ENCODE results near the gene TLCD3A. TPM values are rescaled to one million over a fixed set of nuclear protein-coding genes. Genes with fewer than 3 reads are reported as not detected.

TLCD3A gene
- total and polyA plus RNA-seq, 2 donors (not counting 1 experiment from before 2014, with no cell fraction given): 2.0 to 2.4 TPM

DNA sequence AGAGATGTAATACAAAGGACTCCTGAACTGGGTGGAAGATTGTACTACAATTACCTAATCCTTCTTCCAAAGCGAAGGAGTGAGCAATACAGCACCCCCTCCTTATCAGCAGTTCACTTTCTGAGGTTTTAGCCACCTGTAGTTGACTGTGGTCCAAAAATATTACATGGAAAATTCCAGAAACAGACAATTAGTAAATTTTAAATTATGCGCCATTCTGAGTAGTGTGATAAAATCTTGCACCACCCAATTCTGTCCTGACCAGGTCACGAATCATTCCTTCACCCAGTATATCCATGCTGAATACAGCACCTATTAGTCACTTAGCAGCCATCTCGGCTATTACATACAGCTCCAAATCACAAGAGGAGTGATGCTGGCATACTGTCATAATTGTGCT, 41.0 kb upstream of the TLCD3A start:
- H3K4me2 ChIP-seq (replicated peaks; ENCODE audit: low read depth, low read length, poor library complexity, severe bottlenecking): no peak overlapping the region
- CTCF ChIA-PET: interaction anchor here (0.6 to 2.6 kb wide), 3 partner anchors 9 to 279 kb away, joined by 3 to 25 read pairs (median 5); no protein-coding TSS in a partner anchor
- no peaks in the 10 kb centered on the region for H3K79me2 ChIP-seq (ENCODE audit: control insufficient read depth, insufficient read depth, low read length)
- H2AFZ ChIP-seq (ENCODE audit: insufficient read depth, low read depth, low read length, poor library complexity, severe bottlenecking): no peak overlapping the region
- Mint-ChIP-seq H3K27me3 (no peaks in the 10 kb centered on the region), H3K4me3 (no peak overlapping the region), H3K4me1 (no peaks in the 10 kb centered on the region), H3K27ac (no peak overlapping the region), H3K9me3 (ENCODE audit: insufficient read depth) (no peaks in the 10 kb centered on the region)
- H4K20me1 ChIP-seq (ENCODE audit: control insufficient read depth, insufficient read depth, low read length, poor library complexity, severe bottlenecking): no peaks in the 10 kb centered on the region
- no peaks in the 10 kb centered on the region for H3K4me1 ChIP-seq (ENCODE audit: control insufficient read depth in 2 of 2, insufficient read depth in 2 of 2, low read length in 2 of 2)
- no peak for DNase-seq
- no peak for TF ChIP-seq EZH2 (IDR thresholded peaks at IDR 0.05; ENCODE audit: borderline replicate concordance, insufficient read depth, low read depth, low read length, poor library complexity, severe bottlenecking)
- TF ChIP-seq, protein P1, sequence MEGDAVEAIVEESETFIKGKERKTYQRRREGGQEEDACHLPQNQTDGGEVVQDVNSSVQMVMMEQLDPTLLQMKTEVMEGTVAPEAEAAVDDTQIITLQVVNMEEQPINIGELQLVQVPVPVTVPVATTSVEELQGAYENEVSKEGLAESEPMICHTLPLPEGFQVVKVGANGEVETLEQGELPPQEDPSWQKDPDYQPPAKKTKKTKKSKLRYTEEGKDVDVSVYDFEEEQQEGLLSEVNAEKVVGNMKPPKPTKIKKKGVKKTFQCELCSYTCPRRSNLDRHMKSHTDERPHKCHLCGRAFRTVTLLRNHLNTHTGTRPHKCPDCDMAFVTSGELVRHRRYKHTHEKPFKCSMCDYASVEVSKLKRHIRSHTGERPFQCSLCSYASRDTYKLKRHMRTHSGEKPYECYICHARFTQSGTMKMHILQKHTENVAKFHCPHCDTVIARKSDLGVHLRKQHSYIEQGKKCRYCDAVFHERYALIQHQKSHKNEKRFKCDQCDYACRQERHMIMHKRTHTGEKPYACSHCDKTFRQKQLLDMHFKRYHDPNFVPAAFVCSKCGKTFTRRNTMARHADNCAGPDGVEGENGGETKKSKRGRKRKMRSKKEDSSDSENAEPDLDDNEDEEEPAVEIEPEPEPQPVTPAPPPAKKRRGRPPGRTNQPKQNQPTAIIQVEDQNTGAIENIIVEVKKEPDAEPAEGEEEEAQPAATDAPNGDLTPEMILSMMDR (IDR thresholded peaks at IDR 0.05): no peak
- no peaks in the 10 kb centered on the region for H3K27me3 ChIP-seq (replicated peaks in 1 of 4; ENCODE audit: control extremely low read depth in 1 of 4, control insufficient read depth in 3 of 4, insufficient read depth in 4 of 4, low read length in 3 of 4)
- WGBS (ENCODE audit: insufficient coverage): no CpG with 5 or more reads among the region's 4 CpGs
- H3K9me3 ChIP-seq (ENCODE audit: control extremely low read depth in 1 of 3, control insufficient read depth in 2 of 3, insufficient read depth in 1 of 3, low read length in 2 of 3): no peaks in the 10 kb centered on the region
- POLR2A ChIA-PET: no interaction called here
- no peak overlapping the region for H3K4me3 ChIP-seq (ENCODE audit: control extremely low read depth in 1 of 5, extremely low read depth in 1 of 5, insufficient read depth in 1 of 5, low read depth in 2 of 5, low read length in 4 of 5)
- ATAC-seq (ENCODE audit: low read depth): no peak
- H3K9ac ChIP-seq (ENCODE audit: low read length): no peak overlapping the region
- no peak overlapping the region for H3K27ac ChIP-seq (ENCODE audit: low read length in 2 of 2)
- H3K36me3 ChIP-seq (replicated peaks in 1 of 2; ENCODE audit: control extremely low read depth in 1 of 2, control insufficient read depth in 1 of 2, extremely low read depth in 1 of 2, insufficient read depth in 2 of 2, low read length in 1 of 2): peaks cover 7 to 59% of the 10 kb centered on the region in 2 experiments
- intact Hi-C loops (cut with micrococcal nuclease): no loop called here

DNA sequence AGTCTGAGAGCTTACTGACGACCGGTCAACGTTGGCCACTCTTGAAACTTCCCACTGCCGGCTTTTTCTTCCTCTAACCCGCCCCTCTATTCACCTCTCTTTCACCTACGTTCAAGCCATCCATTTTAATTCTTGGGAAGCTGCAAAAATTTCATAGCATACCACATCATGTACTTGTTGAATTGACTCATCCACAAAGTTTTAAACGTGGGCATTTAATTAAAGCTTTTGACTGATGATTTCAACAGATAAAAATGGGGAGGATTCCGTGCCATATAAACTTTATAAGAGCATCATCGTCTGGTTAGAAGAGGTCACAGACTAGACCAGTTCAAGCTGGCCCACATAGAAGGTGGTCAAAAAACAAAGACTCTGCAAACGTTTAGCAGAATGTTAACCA, 40.3 kb upstream of the TLCD3A start:
- H3K27ac ChIP-seq (ENCODE audit: low read length in 2 of 2): no peak overlapping the region
- no peaks in the 10 kb centered on the region for H3K9me3 ChIP-seq (ENCODE audit: control extremely low read depth in 1 of 3, control insufficient read depth in 2 of 3, insufficient read depth in 1 of 3, low read length in 2 of 3)
- no peak for TF ChIP-seq EZH2 (IDR thresholded peaks at IDR 0.05; ENCODE audit: borderline replicate concordance, insufficient read depth, low read depth, low read length, poor library complexity, severe bottlenecking)
- TF ChIP-seq, protein P1 (IDR thresholded peaks at IDR 0.05): no peak
- H2AFZ ChIP-seq (ENCODE audit: insufficient read depth, low read depth, low read length, poor library complexity, severe bottlenecking): no peak overlapping the region
- Mint-ChIP-seq H3K4me3 (no peak overlapping the region), H3K27ac (no peak overlapping the region), H3K27me3 (no peaks in the 10 kb centered on the region), H3K4me1 (no peaks in the 10 kb centered on the region), H3K9me3 (ENCODE audit: insufficient read depth) (no peaks in the 10 kb centered on the region)
- ChIA-PET POLR2A (no interaction called here), CTCF (interaction anchor here (0.6 to 2.6 kb wide), 3 partner anchors 9 to 280 kb away, joined by 3 to 25 read pairs (median 5); no protein-coding TSS in a partner anchor)
- no peaks in the 10 kb centered on the region for H3K79me2 ChIP-seq (ENCODE audit: control insufficient read depth, insufficient read depth, low read length)
- H3K4me1 ChIP-seq (ENCODE audit: control insufficient read depth in 2 of 2, insufficient read depth in 2 of 2, low read length in 2 of 2): no peaks in the 10 kb centered on the region
- H3K4me2 ChIP-seq (replicated peaks; ENCODE audit: low read depth, low read length, poor library complexity, severe bottlenecking): no peak overlapping the region
- no peak overlapping the region for H3K4me3 ChIP-seq (ENCODE audit: control extremely low read depth in 1 of 5, extremely low read depth in 1 of 5, insufficient read depth in 1 of 5, low read depth in 2 of 5, low read length in 4 of 5)
- no peaks in the 10 kb centered on the region for H3K27me3 ChIP-seq (replicated peaks in 1 of 4; ENCODE audit: control extremely low read depth in 1 of 4, control insufficient read depth in 3 of 4, insufficient read depth in 4 of 4, low read length in 3 of 4)
- no peak overlapping the region for H3K9ac ChIP-seq (ENCODE audit: low read length)
- intact Hi-C loops (cut with micrococcal nuclease): no loop called here
- H4K20me1 ChIP-seq (ENCODE audit: control insufficient read depth, insufficient read depth, low read length, poor library complexity, severe bottlenecking): no peaks in the 10 kb centered on the region
- 96% methylated on average over 8 of the region's 10 CpGs for WGBS (ENCODE audit: insufficient coverage)
- ATAC-seq (ENCODE audit: low read depth): no peak
- H3K36me3 ChIP-seq (replicated peaks in 1 of 2; ENCODE audit: control extremely low read depth in 1 of 2, control insufficient read depth in 1 of 2, extremely low read depth in 1 of 2, insufficient read depth in 2 of 2, low read length in 1 of 2): peaks cover 5 to 62% of the 10 kb centered on the region in 2 experiments
- DNase-seq: no peak

Data from B cell (primary cell).